Measurements from ENCODE around the gene ATIC.
"Not testable (repeated sequence)": the region's sequence is repeated elsewhere in the genome, so short reads cannot be mapped to it uniquely, and the experiment has no call there.

Gene ATIC

GRCh38 chr2:215356948-215357461, 45.1 kb downstream of the ATIC start:
- TF ChIP-seq CTCF (IDR thresholded peaks at IDR 0.05): no peak
- Histone ChIP-seq H2AFZ (no peak overlapping the region), H3K79me2 (no peaks in the 10 kb centered on the region), H3K36me3 (ENCODE audit: control insufficient read depth, insufficient read depth, low read length) (no peaks in the 10 kb centered on the region), H3K4me2 (ENCODE audit: low read length) (no peak overlapping the region), H3K9me3 (ENCODE audit: control insufficient read depth, low read length) (no peaks in the 10 kb centered on the region), H3K9ac (no peak overlapping the region), H3K27me3 (ENCODE audit: control insufficient read depth, insufficient read depth, low read length) (no peaks in the 10 kb centered on the region), H3K27ac (no peak overlapping the region), H3K4me1 (no peaks in the 10 kb centered on the region), H3K4me3 (ENCODE audit: low read depth, low read length) (no peak overlapping the region)

GRCh38 chr2:215357660-215358059, 45.8 kb downstream of the ATIC start:
- TF ChIP-seq CTCF (IDR thresholded peaks at IDR 0.05): no peak
- no peak overlapping the region for H2AFZ ChIP-seq
- H3K4me1 ChIP-seq: no peaks in the 10 kb centered on the region
- H3K36me3 ChIP-seq (ENCODE audit: control insufficient read depth, insufficient read depth, low read length): no peaks in the 10 kb centered on the region
- H3K27me3 ChIP-seq (ENCODE audit: control insufficient read depth, insufficient read depth, low read length): no peaks in the 10 kb centered on the region
- H3K4me2 ChIP-seq (ENCODE audit: low read length): no peak overlapping the region
- H3K27ac ChIP-seq: no peak overlapping the region
- H3K9me3 ChIP-seq (ENCODE audit: control insufficient read depth, low read length): no peaks in the 10 kb centered on the region
- H3K79me2 ChIP-seq: no peaks in the 10 kb centered on the region
- no peak overlapping the region for H3K4me3 ChIP-seq (ENCODE audit: low read depth, low read length)
- H3K9ac ChIP-seq: no peak overlapping the region

DNA sequence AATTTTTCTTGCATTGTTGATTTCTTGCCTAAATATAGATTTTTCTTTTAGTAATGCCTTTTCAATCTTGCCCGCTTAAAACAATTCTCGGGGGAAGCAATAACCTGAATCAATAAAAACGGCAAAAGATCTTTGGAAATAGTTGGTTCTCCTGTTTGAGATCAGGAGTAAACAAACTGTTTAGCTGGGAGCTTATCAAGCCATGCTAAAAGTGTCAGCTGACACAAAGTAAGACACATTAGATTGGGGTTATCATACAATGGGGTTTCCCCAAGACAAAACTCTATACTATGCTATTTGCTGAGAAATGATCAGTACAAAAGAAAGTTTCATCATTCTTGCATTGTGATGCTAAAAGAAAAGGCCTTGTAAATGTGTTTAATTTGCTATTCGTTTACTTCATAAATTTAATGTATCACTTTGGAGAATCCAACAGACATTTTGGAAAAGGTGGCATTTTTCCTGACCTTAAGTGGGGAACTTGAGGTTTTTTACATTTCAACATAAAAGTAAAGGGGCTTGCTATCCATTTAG, 46.5 kb downstream of the ATIC start:
- Histone ChIP-seq H3K27me3 (ENCODE audit: control insufficient read depth, insufficient read depth, low read length) (no peaks in the 10 kb centered on the region), H3K4me3 (ENCODE audit: low read depth, low read length) (no peak overlapping the region), H3K79me2 (no peaks in the 10 kb centered on the region), H3K36me3 (ENCODE audit: control insufficient read depth, insufficient read depth, low read length) (no peaks in the 10 kb centered on the region), H3K9me3 (ENCODE audit: control insufficient read depth, low read length) (no peaks in the 10 kb centered on the region), H2AFZ (no peak overlapping the region), H3K4me1 (no peaks in the 10 kb centered on the region), H3K27ac (no peak overlapping the region), H3K4me2 (ENCODE audit: low read length) (no peak overlapping the region), H3K9ac (no peak overlapping the region)
- no peak for TF ChIP-seq CTCF (IDR thresholded peaks at IDR 0.05)

DNA sequence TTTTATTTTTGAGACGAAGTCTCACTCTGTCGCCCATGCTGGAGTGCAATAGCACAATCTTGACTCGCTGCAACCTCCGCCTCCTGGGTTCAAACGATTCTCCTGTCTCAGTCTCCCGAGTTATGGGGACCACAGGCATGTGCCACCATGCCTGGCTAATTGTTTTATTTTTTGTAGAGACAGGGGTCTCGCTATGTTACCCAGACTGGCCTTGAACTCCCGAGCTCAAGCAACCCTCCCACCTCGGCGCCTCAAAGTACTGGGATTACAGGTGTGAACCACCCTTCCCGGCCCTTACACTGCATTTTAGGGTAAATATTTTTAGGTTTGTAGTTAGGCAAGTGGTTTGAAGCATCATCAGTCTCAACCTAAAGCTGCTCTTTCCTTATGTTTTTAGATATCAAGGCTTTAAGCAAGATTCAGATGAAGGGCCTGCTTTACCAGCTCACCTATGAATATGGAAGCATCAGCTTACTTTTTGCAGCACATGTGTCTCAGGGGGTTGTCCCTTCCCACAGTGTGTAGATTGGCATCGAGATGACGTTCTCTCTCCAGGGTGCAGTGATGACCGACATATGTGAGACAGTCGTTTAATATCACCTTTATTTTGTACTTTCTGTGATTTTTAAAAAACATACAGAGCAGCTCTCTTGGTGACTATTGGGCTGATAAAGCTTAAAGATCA, 47.2 kb downstream of the ATIC start:
- no peak for TF ChIP-seq CTCF (IDR thresholded peaks at IDR 0.05)
- Histone ChIP-seq H3K27ac (no peak overlapping the region), H3K4me2 (ENCODE audit: low read length) (no peak overlapping the region), H3K36me3 (ENCODE audit: control insufficient read depth, insufficient read depth, low read length) (no peaks in the 10 kb centered on the region), H3K4me1 (no peaks in the 10 kb centered on the region), H3K79me2 (no peaks in the 10 kb centered on the region), H2AFZ (no peak overlapping the region), H3K9me3 (ENCODE audit: control insufficient read depth, low read length) (no peaks in the 10 kb centered on the region), H3K4me3 (ENCODE audit: low read depth, low read length) (no peak overlapping the region), H3K9ac (no peak overlapping the region), H3K27me3 (ENCODE audit: control insufficient read depth, insufficient read depth, low read length) (no peaks in the 10 kb centered on the region)

DNA sequence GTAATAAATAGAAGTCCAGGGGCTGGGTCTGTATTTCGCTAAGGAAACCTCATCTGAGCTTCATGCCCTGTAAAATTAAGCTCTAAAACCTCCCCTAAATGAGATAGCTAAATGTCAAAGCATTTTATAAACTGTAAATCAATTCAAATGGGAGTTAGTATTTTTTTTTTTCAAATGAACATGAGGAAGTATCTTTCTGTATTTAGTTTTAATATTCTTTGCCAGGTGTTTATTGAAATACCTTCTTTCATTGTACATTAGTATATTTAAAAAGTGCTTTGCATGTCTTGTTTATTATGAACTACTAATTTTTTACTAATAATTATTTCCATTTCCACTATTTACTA, 47.7 kb downstream of the ATIC start:
- H3K4me2 ChIP-seq (ENCODE audit: low read length): no peak overlapping the region
- H3K9ac ChIP-seq: no peak overlapping the region
- H3K9me3 ChIP-seq (ENCODE audit: control insufficient read depth, low read length): no peaks in the 10 kb centered on the region
- H3K36me3 ChIP-seq (ENCODE audit: control insufficient read depth, insufficient read depth, low read length): no peaks in the 10 kb centered on the region
- H3K79me2 ChIP-seq: no peaks in the 10 kb centered on the region
- TF ChIP-seq CTCF (IDR thresholded peaks at IDR 0.05): no peak
- H3K27ac ChIP-seq: no peak overlapping the region
- no peak overlapping the region for H3K4me3 ChIP-seq (ENCODE audit: low read depth, low read length)
- no peaks in the 10 kb centered on the region for H3K27me3 ChIP-seq (ENCODE audit: control insufficient read depth, insufficient read depth, low read length)
- H3K4me1 ChIP-seq: no peaks in the 10 kb centered on the region
- H2AFZ ChIP-seq: no peak overlapping the region

DNA sequence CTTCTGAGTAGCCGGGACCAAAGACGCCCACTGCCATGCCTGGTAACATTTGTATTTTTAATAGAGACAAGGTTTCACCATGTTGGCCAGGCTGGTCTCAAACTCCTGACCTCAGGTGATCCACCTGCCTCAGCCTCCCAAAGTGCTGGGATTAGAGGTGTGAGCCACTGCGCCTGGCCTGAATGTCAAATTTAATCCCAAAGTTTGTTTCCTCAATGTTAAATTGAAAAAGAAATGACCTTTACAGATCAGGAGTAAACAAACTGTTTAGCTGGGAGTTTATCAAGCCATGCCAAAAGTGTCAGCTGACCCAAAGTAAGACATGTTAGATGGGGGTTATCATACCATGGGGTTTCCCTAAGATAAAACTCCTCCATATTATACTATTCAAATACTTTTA, 48.2 kb downstream of the ATIC start:
- H3K79me2 ChIP-seq; H3K4me3 ChIP-seq (ENCODE audit: low read depth, low read length); H3K27me3 ChIP-seq (ENCODE audit: control insufficient read depth, insufficient read depth, low read length); H3K36me3 ChIP-seq (ENCODE audit: control insufficient read depth, insufficient read depth, low read length); H3K4me2 ChIP-seq (ENCODE audit: low read length); H3K27ac ChIP-seq; H3K4me1 ChIP-seq; H2AFZ ChIP-seq; H3K9me3 ChIP-seq (ENCODE audit: control insufficient read depth, low read length); H3K9ac ChIP-seq: not testable (repeated sequence)
